Mesothelial cell of epicardium (in vitro differentiated cells): Measurements from ENCODE around the gene VKORC1. TPM values are rescaled to one million over a fixed set of nuclear protein-coding genes. Genes with fewer than 3 reads are reported as not detected.
A peak's percentile ranks its signal among the peaks of the same experiment; 100 is the strongest.

Experiments used
- DNase-seq, 2 experiments: peaks; one replicate each; pipeline ENCODE4 v3.0.0; 2021; ENCODE audit warnings: low spot score in 2 of 2; ENCODE audit not compliant: unreplicated experiment in 2 of 2
- H3K27ac Mint-ChIP-seq: 2 replicates; pipeline ENCODE4 v1.8.0; 2021; ENCODE audit warnings: mixed read lengths
- H3K27me3 Mint-ChIP-seq: 2 replicates; pipeline ENCODE4 v1.8.0; 2021; ENCODE audit warnings: low read depth, mixed read lengths
- H3K36me3 Mint-ChIP-seq: 2 replicates; pipeline ENCODE4 v1.8.0; 2021; ENCODE audit warnings: mixed read lengths
- H3K4me1 Mint-ChIP-seq: 2 replicates; pipeline ENCODE4 v1.8.0; 2021; ENCODE audit warnings: mixed read lengths
- H3K4me3 Mint-ChIP-seq: 2 replicates; pipeline ENCODE4 v1.8.0; 2021; ENCODE audit warnings: mild to moderate bottlenecking, moderate library complexity, mixed read lengths
- H3K9me3 Mint-ChIP-seq: 2 replicates; pipeline ENCODE4 v1.8.0; 2021; ENCODE audit warnings: mixed read lengths
- total RNA-seq: library from RNA; stranded (reverse); gene quantifications from 3 replicates; pipeline ENCODE4 v1.2.1, GENCODE V29; 2021
- TF ChIP-seq, protein P1 (sequence below): fragments of 200-600 bp; sonication (generic); IDR thresholded peaks from one replicate; pipeline ENCODE4 v1.5.0; 2021; ENCODE audit warnings: antibody characterized with exemption; ENCODE audit not compliant: unreplicated experiment

The VKORC1 gene
- total RNA-seq, result 48.6 to 53.7 TPM (median 49.5 TPM) in 3 replicates

DNA sequence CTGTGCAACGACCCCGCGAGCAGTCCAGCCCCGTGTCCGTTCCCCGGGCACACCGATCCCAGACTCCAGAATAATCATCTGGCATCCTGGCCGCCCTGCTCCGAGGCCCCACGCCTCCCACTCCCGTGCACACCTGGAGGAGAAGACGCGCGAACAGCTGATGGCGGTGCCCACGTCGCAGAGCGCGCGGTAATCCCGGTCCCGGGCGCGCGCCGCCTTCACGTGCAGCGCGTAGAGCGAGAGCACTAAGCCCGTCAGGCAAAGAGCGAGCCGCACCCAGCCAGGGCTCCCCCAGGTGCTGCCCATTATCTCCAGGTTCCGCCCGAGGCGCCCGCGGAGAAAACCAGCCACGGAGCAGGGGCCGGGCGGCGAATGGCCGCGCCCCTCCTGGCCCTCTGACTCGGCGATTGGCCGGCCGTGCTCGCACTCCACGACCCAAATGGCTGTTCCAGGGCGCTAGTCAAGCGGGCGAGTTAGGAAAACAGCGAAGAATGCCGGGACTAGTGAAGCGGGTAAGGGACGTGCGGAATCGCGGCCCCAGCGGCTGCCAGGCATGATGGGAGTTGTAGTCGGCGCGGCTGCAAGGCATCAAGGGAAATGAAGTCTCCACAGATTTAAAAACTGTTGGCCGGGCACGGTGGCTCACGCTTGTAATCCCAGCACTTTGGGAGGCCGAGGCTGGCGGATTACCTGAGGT, at the start of gene VKORC1:
VKORC1 (minus strand) TSS at position 374 of the 697 bp plus-strand sequence; CDS start at position 306, 68 bp downstream.
- Mint-ChIP-seq H3K9me3 (peaks cover 5% of the 10 kb centered on the region), H3K36me3 (peaks cover 1% of the 10 kb centered on the region), H3K4me3 (peak within 1 kb of the TSS; percentile 89), H3K27ac (peak within 1 kb of the TSS; percentile 87), H3K27me3 (no peaks in the 10 kb centered on the region), H3K4me1 (peaks cover 11% of the 10 kb centered on the region)
- peak; percentile 72 to 84 for DNase-seq
- TF ChIP-seq, protein P1, sequence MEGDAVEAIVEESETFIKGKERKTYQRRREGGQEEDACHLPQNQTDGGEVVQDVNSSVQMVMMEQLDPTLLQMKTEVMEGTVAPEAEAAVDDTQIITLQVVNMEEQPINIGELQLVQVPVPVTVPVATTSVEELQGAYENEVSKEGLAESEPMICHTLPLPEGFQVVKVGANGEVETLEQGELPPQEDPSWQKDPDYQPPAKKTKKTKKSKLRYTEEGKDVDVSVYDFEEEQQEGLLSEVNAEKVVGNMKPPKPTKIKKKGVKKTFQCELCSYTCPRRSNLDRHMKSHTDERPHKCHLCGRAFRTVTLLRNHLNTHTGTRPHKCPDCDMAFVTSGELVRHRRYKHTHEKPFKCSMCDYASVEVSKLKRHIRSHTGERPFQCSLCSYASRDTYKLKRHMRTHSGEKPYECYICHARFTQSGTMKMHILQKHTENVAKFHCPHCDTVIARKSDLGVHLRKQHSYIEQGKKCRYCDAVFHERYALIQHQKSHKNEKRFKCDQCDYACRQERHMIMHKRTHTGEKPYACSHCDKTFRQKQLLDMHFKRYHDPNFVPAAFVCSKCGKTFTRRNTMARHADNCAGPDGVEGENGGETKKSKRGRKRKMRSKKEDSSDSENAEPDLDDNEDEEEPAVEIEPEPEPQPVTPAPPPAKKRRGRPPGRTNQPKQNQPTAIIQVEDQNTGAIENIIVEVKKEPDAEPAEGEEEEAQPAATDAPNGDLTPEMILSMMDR, result no peak

DNA sequence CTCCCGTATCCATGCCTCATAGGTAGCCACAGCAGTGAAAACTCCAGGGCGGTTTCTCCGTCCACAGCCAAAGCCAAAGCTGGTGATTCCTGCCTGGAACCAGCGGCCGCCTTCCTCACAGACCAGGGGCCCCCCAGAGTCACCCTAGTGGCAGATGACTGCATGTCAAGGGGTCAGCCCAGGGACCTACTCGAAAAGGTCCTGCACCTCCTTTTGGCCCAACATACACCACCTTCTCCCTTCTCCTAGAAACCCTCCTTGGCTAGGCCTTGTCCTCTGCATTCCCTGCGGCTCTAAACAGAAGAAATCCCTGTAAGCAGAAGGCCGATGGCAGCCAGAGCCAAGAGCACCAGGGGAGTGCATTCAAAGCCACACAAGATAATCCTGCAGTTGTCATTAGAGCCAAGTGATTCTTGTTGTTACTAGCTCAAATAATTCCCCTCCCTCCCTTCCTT, 49.1 kb upstream of the VKORC1 start:
- H3K4me3 Mint-ChIP-seq, result peak overlapping the region; percentile 47
- H3K4me1 Mint-ChIP-seq, result peaks cover 27% of the 10 kb centered on the region

DNA sequence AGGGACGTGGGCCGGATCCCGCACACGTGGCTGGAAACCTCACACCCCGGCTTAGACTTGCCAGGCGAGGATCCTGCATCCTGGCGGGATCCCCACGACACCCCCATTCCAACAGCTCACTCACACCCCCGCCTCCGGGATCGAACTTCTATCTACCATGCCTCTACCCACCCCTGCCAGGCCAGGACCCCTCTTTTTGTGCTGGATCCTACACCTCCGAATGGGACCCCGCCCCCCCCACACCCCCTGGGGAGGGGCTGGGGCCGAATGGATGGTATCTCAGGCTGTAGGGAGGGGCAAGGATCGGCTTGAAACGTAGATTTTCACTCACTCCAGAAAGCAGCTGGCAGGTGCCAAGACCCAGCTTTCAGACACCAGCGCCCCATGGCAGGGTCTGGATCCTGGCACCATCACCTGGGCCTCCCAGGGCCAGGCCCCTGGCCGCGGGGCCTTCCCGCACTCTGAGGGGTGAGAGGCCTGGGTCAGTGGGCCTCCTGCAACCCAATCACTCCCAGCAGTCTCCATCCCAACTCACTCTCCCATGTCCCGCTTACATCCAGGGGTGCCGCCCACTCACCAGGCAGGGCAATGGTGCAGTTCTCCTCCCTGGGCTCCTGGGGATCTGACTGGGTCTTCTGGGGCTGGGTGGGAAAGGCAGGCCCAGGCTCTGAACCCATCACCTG, 48.6 kb upstream of the VKORC1 start:
- Mint-ChIP-seq H3K4me3 (peak overlapping the region; percentile 47), H3K27ac (no peak overlapping the region), H3K9me3 (no peaks in the 10 kb centered on the region), H3K36me3 (no peaks in the 10 kb centered on the region), H3K4me1 (peaks cover 33% of the 10 kb centered on the region), H3K27me3 (peaks cover 29% of the 10 kb centered on the region)
- no peak for DNase-seq
- TF ChIP-seq, protein P1, result no peak

More for the DNA sequence above, 49.1 kb upstream of the VKORC1 start:
- Mint-ChIP-seq H3K9me3 (no peaks in the 10 kb centered on the region), H3K27me3 (peaks cover 32% of the 10 kb centered on the region), H3K27ac (no peak overlapping the region), H3K36me3 (no peaks in the 10 kb centered on the region)
- DNase-seq, result no peak
- TF ChIP-seq, protein P1, result no peak

DNA sequence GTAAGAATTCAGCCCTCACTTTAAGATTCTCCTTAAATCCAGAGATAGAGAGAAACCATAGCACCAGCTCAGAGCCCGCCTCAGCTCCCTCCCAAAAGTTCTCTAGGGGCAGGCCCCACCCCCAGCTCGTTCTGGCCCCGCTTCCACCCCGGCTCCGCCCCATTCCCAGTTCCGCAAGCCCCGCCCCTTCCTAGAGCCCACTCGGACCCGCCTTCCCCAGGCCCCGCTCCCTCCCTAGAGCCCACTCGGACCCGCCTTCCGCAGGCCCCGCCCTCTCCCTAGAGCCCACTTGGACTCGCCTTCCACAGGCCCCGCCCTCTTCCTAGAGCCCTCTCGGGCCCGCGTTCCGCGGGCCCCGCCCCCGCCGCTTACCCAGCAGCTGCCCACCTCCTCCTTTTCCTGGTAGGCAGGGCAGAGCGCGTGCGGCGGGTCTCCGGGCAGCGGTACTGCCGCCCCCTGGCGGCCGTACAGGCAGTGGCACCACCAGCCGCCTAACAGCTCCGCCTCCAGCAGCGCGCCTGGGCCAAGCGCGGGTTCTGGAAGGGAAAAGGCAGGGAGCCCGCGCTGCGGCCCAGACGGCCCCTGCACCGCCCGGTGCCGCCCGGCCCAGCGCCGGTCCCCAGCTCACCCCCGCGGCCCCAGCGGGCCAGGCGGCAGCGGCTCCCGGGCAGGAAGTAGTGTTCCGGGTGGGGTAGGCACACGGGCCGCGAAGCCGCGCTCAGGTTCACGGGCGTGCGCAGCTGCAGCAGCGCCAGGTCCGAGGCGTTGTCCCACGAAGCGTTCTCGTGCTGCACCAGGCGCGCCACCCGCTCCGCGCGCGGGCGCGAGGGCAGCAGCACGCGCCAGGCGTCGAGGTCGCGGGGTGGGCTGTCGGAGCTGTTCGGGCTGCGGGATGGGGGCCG, 47.8 kb upstream of the VKORC1 start:
- DNase-seq, result peak; percentile 98 to 99
- peak overlapping the region; percentile 99 for H3K27ac Mint-ChIP-seq
- no peaks in the 10 kb centered on the region for H3K36me3 Mint-ChIP-seq

More for the DNA sequence above, 47.8 kb upstream of the VKORC1 start:
- TF ChIP-seq, protein P1, result peak; percentile 95
- no peaks in the 10 kb centered on the region for H3K9me3 Mint-ChIP-seq
- peak overlapping the region; percentile 71 for H3K4me3 Mint-ChIP-seq
- H3K27me3 Mint-ChIP-seq, result peaks cover 21% of the 10 kb centered on the region
- H3K4me1 Mint-ChIP-seq, result peaks cover 30% of the 10 kb centered on the region
